GM20000 (cell line): ENCODE data around the gene TMEM263.

Source experiments
- DNase-seq: peaks from one replicate; pipeline ENCODE4 v3.0.0; 2012; ENCODE audit warnings: low spot score
- CTCF ChIP-seq: IDR thresholded peaks from 2 replicates; pipeline ENCODE4 v1.5.1; 2012; ENCODE audit warnings: mild to moderate bottlenecking, control low read depth; ENCODE audit errors: extremely low read depth, missing control alignments

Gene TMEM263

DNA sequence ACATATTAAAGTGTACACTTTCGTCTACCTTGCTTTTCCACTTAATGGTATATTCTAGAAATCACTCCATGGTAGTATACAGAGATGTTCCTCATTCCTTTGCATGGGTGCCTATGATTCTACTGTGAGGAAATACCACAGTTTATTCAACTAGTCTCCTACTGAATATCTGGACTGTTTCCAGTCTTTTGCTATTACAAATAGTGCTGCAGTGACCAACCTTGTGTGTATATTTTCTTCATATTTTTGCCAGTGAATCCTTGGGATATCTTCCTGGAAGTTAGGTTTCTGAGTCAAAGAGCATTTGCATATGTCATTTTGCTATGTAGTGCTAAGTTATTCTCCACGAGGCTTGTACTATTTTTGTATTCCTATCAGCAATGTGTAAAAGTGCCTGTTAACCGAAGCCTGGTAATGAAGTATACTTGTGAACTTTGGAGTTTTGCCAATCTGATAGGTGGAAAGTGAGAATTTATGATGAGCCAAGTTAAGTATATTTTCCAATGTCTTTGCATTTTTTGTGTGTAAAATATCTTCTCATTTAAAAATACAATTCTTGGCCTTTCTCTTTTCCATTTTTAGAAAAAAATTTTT, 31.3 kb upstream of the TMEM263 start:
- no peak for DNase-seq

DNA sequence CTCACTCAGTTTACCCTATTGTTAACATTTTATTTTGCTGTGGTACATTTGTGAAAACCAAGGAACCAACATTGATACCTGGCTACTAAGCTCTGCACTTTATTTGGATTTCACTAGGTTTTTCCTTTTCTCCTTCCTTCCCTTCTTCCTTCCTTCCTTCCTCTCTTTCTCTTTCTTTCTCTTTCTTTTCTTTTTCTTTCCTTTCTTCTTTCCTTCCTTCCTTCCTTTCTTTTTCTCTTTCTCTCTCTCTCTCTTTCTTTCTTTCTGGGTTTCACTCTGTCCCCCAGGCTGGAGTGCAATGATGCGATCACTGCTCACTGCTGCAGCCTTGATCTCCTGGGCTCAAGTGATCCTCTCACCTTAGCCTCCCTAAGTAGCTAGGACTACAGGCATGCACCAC, 29.1 kb upstream of the TMEM263 start:
- no peak for TF ChIP-seq CTCF
- no peak for DNase-seq

More for the DNA sequence above, 31.3 kb upstream of the TMEM263 start:
- TF ChIP-seq CTCF: no peak

- DNase-seq: no peak
- no peak for TF ChIP-seq CTCF
These were observed 21.4 kb upstream of the TMEM263 start for GRCh38 chr12:106934277-106934676.

DNA sequence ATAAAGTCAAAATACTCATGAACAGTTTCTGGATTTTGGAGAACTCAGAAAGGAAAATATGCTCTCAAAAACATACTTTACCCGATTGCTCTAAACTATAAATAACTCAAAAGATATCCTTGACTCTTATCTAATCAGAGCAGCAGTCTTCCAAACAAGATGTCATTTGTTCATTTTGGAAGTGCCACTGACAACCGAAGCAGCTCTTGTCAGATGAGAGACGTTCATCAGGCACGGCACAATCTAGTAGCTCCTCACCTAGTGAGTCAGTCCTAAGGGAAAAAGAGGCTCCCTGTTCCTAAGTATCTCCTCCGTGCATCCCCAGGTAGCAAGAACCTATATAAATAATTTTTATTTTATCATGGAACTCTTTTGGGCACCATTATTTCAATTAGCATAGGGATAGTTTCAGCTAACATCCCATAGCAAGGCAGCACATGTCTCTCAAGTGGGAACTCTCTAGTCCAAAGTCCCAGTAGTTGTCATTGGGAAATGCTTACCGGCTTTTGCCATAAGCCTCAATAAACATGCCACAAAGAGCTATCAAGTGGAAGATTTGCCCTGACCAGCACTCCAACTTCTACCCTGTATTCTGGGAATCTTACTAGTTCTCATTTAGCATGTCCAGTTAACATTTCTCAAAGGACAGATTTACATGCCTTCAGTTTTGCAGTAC, 14.1 kb upstream of the TMEM263 start:
- no peak for TF ChIP-seq CTCF

GRCh38 chr12:106942775-106943174, 12.9 kb upstream of the TMEM263 start:
- no peak for TF ChIP-seq CTCF
- DNase-seq: no peak

More for the DNA sequence above, 14.1 kb upstream of the TMEM263 start:
- DNase-seq: no peak

- no peak for TF ChIP-seq CTCF
- no peak for DNase-seq
These were observed 10.4 kb upstream of the TMEM263 start for GRCh38 chr12:106945261-106945851.

DNA sequence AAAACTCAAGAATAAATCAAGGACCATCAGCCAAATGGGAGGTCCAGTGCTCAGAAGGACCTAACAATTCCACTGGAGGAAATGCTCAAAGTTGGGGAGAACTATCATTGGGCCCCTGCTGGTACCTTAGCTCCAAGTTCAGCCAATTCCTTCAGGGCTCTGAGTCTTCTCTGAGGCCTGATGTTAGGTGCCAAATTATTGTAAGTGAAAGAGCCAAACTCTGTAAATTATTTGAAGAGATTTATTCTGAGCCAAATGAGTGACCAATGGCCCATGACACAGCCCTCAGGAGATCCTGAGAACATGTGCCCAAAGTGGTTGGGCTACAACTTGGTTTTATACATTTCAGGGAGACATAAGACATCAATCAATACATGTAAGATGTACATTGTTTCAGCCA, 8.2 kb upstream of the TMEM263 start:
- no peak for TF ChIP-seq CTCF
- no peak for DNase-seq
